Measurements from ENCODE around the gene PNPLA5.

Gene PNPLA5

GRCh38 chr22:43851979-43852307 is 39.9 kb downstream of the PNPLA5 start:
- no peak for TF ChIP-seq CTCF (IDR thresholded peaks at IDR 0.05)
- Histone ChIP-seq H3K4me1 (no peaks in the 10 kb centered on the region), H3K9ac (no peak overlapping the region), H3K9me3 (ENCODE audit: control insufficient read depth, low read length) (no peaks in the 10 kb centered on the region), H3K36me3 (ENCODE audit: control insufficient read depth, insufficient read depth, low read length) (no peaks in the 10 kb centered on the region), H3K79me2 (no peaks in the 10 kb centered on the region), H3K4me2 (ENCODE audit: low read length) (no peak overlapping the region), H3K27ac (no peak overlapping the region), H3K27me3 (ENCODE audit: control insufficient read depth, insufficient read depth, low read length) (no peaks in the 10 kb centered on the region), H3K4me3 (ENCODE audit: low read depth, low read length) (no peak overlapping the region), H2AFZ (no peak overlapping the region)

GRCh38 chr22:43851058-43851978 is 40.5 kb downstream of the PNPLA5 start:
- Histone ChIP-seq H3K36me3 (ENCODE audit: control insufficient read depth, insufficient read depth, low read length) (no peaks in the 10 kb centered on the region), H3K4me2 (ENCODE audit: low read length) (no peak overlapping the region), H3K79me2 (no peaks in the 10 kb centered on the region), H2AFZ (no peak overlapping the region), H3K9me3 (ENCODE audit: control insufficient read depth, low read length) (no peaks in the 10 kb centered on the region), H3K9ac (no peak overlapping the region), H3K4me1 (no peaks in the 10 kb centered on the region), H3K27me3 (ENCODE audit: control insufficient read depth, insufficient read depth, low read length) (no peaks in the 10 kb centered on the region), H3K4me3 (ENCODE audit: low read depth, low read length) (no peak overlapping the region), H3K27ac (no peak overlapping the region)
- TF ChIP-seq CTCF (IDR thresholded peaks at IDR 0.05) = no peak

GRCh38 chr22:43850529-43850928 is 41.3 kb downstream of the PNPLA5 start:
- Histone ChIP-seq H3K27me3 (ENCODE audit: control insufficient read depth, insufficient read depth, low read length) (no peaks in the 10 kb centered on the region), H3K27ac (no peak overlapping the region), H3K9me3 (ENCODE audit: control insufficient read depth, low read length) (no peaks in the 10 kb centered on the region), H3K79me2 (no peaks in the 10 kb centered on the region), H2AFZ (no peak overlapping the region), H3K4me1 (no peaks in the 10 kb centered on the region), H3K4me3 (ENCODE audit: low read depth, low read length) (no peak overlapping the region), H3K4me2 (ENCODE audit: low read length) (no peak overlapping the region), H3K36me3 (ENCODE audit: control insufficient read depth, insufficient read depth, low read length) (no peaks in the 10 kb centered on the region), H3K9ac (no peak overlapping the region)
- no peak for TF ChIP-seq CTCF (IDR thresholded peaks at IDR 0.05)

GRCh38 chr22:43849731-43850130 is 42.1 kb downstream of the PNPLA5 start:
- H3K9ac ChIP-seq = no peak overlapping the region
- H3K27ac ChIP-seq = no peak overlapping the region
- no peaks in the 10 kb centered on the region for H3K4me1 ChIP-seq
- H3K79me2 ChIP-seq = no peaks in the 10 kb centered on the region
- no peaks in the 10 kb centered on the region for H3K36me3 ChIP-seq (ENCODE audit: control insufficient read depth, insufficient read depth, low read length)
- no peak overlapping the region for H2AFZ ChIP-seq
- no peaks in the 10 kb centered on the region for H3K9me3 ChIP-seq (ENCODE audit: control insufficient read depth, low read length)
- H3K4me2 ChIP-seq (ENCODE audit: low read length) = no peak overlapping the region
- H3K27me3 ChIP-seq (ENCODE audit: control insufficient read depth, insufficient read depth, low read length) = no peaks in the 10 kb centered on the region
- TF ChIP-seq CTCF (IDR thresholded peaks at IDR 0.05) = no peak
- no peak overlapping the region for H3K4me3 ChIP-seq (ENCODE audit: low read depth, low read length)

All from parathyroid adenoma (tissue), 2 donors.